NCI-H1105 (cell line): ENCODE data around the gene PLA2G4F.
"Not testable (repeated sequence)": the region's sequence is repeated elsewhere in the genome, so short reads cannot be mapped to it uniquely, and the experiment has no call there.

ENCODE experiments used
- DNase-seq: peaks from one replicate; lab custom pipeline; 2025; lab: John Stamatoyannopoulos, UW

The PLA2G4F gene

DNA sequence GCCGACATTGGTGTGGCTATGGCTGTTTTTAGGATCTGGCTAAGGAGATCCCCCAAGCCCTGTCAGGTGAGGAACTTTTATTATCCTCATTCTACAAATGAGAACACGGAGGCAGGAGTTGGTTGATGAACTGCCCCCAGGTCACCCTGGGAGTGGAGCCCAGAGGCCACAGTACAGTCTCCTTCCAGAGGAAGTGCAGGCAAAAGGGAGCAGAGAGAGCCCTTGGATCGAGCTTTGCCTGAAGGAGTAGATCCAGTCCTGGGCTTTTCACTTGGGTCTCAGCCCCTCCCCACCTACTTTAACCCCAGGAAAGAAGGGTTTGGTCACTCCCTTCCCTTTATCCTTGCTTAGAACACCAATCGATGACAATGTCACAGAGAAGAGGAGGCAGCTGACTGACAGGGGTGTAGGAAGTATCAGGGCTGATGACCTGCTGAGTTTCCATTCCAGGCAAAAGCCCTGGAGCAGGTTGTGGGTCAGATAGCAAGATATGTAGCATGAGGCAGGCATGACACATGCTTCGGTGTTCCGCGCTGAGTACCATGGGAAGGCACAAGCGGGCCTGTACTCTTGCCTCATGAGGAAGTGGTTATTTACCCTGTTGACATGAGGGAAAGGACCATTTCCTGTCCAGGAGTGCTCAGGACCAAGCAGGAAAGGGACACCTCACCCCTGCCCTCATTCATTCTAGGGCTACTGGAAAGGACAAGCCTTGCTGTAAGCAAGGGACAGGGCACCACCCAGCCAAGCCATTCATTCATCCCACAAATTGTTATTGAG, 56.2 kb downstream of the PLA2G4F start:
- DNase-seq, result no peak

DNA sequence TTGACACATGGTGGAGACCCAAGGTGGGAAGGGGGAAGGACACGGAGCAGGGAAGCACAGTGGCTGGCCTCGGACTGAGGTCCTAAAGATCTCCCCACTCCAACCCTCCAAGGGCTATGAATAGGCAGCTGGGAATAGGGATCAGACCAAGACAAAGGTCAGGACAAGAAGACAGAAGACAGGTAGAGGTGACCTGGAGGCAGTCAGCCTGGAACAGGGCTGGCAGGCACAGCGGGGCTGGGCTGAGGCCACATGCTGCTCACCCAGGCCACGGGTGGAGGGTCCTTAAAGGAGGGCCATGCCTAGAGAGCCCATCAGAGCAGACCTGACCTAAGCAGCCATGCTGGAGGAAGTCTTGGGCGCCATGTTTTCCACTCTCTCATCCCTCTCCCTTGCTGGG, 59.4 kb downstream of the PLA2G4F start:
- no peak for DNase-seq

- DNase-seq, result peak; percentile 93
Observed at GRCh38 chr15:42094512-42094963, 61.9 kb downstream of the PLA2G4F start, which contains the start of gene PLA2G4D. Gene PLA2G4D (minus strand): TSS chr15:42094562. CDS start chr15:42094459, 103 bp downstream.

GRCh38 chr15:42093966-42094365, 62.5 kb downstream of the PLA2G4F start:
- DNase-seq, result no peak

DNA sequence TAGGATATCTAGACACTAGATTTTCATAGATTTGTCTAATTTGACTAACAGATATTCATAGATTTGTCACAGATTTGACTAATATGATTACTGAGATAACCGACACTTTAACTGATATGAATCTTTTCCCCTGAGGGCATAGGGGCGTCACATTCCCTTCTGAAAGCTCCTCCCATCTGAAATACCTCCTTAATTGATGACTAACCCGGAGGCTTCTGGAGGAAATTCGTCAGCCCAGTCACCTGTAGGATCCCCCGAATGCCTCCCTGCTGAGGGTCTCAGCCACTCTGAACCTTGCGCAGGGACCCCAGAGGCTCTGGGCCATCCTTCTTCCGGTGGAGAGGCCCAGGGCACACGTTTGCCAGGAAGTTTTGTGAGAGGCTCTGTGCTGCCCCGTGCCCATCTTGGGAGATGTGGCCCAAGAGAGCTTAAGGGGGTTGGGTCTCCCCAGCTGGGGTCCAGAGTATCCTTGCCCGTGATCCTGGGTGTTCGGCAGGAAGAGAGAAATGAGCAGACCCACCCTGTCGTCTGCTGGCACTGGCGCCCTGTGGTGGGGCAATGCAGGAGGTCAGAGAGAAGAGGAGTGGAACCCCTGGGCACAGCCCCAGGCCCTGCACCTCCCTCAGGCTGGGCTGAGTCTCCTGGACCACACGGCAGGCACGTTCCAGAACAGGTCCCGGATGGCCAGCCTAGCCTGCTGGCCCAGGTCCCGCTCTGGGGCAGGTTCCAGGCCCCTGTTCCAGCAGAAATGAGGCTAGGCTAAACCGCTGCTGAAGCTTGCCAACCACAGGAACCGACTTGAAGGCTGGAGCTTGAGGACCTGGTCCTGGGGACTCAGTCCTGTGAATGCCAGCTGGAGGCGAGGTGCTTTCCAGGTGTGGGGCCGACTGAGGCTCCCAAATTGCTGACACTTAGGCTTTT, 63.8 kb downstream of the PLA2G4F start:
- no peak for DNase-seq

DNA sequence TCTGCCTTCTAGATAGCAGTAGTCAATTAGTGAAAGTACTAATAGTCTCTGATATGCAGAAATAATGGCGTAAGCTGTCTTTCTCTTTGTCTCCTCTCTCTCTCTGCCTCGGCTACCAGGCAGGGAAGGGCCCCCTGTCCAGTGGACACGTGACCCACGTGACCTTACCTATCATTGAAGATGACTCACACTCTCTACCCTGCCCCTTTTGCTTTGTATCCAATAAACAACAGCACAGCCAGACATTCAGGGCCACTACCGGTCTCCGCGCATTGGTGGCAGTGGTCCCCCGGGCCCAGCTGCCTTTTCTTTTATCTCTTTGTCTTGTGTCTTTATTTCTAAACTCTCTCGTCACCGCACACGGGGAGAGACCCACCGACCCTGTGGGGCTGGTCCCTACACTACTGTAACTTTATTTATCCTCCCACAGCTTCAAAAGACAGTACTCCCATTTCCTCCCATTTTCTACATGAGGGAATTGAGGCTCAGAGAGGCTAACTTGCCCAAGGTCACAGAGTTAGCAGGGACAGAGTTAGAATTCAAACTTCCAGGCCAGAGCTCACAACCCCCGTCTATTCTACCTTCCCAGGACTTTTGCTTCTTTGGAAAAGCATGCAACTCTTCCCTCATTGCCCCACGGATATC, 64.6 kb downstream of the PLA2G4F start:
- DNase-seq, result not testable (repeated sequence)

DNA sequence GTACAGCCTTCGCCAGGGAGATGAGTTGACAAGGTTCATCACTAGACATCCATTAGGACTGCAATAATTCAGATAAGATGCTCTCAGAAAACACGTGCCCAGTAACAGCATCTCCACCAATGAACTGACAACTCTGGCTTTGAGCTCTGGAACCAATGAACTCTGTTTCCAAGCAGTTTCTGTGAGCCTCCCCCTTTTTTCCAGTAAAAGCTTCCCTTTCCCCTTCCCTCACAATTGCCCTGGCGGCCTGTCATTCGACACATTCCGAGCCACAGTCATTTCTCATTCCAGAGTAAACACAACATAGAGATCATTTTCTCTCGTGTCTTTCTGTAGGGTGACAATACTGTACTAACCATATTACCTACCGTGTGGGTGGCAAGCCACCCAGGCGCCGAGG, 65.7 kb downstream of the PLA2G4F start:
- no peak for DNase-seq

- no peak for DNase-seq
Observed at GRCh38 chr15:42090370-42090769, 66.1 kb downstream of the PLA2G4F start.

DNA sequence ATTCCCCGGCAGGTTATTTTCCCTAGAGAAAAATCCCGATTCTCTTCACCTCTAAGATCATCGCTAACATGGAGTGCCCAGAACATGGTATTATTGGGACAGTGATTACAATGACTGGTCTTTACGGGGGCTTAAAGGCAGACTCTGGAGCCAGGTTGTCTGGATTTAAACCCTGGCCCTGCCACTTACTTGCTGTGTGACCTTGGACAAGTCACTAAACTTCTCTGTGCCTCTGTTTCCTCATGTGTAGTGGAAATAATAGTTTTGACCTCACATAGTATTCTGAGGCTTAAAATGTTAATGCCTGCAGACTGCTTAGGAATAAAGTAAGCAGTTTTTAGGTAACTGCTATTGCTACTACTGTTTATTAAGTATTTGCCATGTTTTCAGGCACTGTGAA, 66.5 kb downstream of the PLA2G4F start:
- DNase-seq, result no peak
